GM20000 (cell line): Measurements from ENCODE around the gene C1orf56.

Experiments used
- DNase-seq: peaks from one replicate; pipeline ENCODE4 v3.0.0; 2012; ENCODE audit warnings: low spot score
- TF ChIP-seq, protein P1 (sequence below): IDR thresholded peaks from 2 replicates; pipeline ENCODE4 v1.5.1; 2012; ENCODE audit warnings: mild to moderate bottlenecking, control low read depth; ENCODE audit errors: extremely low read depth, missing control alignments

The C1orf56 gene

DNA sequence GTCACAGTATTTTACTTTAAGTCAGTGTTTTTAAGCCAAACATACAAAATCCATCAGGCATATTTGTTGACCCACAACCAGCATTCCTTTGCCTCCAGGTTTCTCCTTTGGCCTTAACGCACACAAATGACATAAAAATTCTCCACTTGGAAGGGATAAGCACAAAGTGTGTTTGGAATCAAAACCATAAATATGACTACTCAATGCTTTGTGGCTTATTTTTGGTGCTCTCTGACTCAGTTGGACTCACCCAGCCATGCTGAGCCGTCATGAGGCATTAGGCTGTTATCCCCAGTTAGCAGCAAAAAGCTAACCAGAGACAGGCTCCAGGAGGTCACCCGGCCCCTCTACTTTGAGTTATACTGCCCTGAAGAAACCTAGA, 38.4 kb upstream of the C1orf56 start:
- no peak for DNase-seq
- TF ChIP-seq, protein P1, sequence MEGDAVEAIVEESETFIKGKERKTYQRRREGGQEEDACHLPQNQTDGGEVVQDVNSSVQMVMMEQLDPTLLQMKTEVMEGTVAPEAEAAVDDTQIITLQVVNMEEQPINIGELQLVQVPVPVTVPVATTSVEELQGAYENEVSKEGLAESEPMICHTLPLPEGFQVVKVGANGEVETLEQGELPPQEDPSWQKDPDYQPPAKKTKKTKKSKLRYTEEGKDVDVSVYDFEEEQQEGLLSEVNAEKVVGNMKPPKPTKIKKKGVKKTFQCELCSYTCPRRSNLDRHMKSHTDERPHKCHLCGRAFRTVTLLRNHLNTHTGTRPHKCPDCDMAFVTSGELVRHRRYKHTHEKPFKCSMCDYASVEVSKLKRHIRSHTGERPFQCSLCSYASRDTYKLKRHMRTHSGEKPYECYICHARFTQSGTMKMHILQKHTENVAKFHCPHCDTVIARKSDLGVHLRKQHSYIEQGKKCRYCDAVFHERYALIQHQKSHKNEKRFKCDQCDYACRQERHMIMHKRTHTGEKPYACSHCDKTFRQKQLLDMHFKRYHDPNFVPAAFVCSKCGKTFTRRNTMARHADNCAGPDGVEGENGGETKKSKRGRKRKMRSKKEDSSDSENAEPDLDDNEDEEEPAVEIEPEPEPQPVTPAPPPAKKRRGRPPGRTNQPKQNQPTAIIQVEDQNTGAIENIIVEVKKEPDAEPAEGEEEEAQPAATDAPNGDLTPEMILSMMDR, result no peak

DNA sequence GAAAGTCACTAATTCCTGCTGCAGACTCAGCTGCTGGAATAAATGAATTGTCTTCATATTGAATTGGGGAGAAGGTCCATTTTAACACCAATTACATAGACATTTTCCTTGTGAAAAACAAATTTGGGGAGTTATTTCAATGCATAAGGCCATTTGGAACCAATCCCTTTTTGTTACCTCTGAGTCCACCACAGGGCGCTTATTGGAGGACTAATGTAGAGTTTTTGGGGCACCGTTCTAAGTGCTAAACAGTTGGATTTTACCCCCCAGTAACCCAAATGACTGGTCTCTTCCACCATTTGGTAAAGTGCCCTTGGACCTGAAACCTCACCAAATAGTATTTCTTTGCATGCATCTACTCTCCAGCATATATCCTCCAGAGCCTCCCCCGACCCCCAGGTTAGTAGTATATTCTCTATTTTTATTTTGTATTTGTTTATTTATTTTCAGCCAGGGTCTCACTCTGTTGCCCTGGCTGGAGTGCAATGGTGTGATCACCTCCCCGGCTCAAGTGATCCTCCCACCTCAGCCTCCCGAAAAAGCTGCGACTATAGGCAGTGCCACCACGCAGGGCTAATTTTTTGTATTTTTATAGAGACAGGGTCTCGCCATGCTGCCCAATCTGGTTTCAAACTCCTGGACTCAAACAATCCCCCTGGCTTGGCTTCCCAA, 37.7 kb upstream of the C1orf56 start:
- TF ChIP-seq, protein P1, result no peak
- DNase-seq, result no peak

DNA sequence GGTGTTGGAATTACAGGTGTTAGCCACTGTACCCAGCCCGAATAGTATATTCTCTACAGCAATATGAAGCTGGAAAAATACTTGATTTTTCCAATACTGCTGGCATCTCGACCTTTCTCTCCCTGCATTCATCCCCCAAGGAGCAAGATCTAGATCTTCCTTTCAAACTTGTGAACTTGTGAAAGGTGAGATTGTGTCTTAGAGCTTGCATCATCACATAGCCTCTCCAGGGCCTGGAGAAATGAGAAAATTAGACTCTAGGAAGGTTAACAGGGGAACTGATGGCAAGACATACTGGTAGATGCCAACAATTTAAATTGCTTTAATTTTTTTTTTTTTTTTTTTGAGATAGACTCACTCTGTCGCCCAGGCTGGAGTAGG, 37.2 kb upstream of the C1orf56 start:
- DNase-seq, result no peak
- TF ChIP-seq, protein P1, result no peak

DNA sequence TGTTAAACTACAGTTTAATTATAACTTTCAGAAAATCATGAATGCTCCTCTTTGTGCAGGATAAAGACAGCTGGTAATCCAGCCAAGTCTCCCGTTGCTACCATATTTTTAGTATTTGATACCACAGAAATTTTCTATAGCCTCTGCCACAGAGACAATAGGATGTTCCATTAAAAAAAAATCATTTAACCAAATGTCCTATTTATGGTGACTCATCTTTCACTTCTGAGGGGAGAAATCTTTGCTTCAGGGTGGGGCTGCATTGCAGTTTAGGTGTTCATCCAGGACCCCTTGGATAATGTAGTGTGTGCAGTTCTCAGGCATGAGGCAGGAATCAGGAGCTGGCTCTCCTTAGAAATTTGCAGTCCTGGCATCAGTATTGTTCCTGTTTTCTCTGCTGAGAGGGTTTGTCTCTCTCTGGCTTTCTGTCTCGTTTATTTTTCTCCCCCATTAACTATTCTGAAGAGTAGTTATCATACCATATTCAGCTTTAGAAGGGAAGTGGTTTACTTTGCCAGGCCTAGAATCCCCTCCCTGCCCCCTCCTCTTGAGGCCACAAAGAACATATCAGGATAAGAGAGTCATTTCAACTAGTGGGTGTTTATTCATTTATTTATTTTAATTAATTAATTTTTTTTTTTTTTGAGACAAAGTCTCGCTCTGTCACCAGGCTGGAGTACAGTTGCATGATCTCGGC, 36.2 kb upstream of the C1orf56 start:
- no peak for DNase-seq

DNA sequence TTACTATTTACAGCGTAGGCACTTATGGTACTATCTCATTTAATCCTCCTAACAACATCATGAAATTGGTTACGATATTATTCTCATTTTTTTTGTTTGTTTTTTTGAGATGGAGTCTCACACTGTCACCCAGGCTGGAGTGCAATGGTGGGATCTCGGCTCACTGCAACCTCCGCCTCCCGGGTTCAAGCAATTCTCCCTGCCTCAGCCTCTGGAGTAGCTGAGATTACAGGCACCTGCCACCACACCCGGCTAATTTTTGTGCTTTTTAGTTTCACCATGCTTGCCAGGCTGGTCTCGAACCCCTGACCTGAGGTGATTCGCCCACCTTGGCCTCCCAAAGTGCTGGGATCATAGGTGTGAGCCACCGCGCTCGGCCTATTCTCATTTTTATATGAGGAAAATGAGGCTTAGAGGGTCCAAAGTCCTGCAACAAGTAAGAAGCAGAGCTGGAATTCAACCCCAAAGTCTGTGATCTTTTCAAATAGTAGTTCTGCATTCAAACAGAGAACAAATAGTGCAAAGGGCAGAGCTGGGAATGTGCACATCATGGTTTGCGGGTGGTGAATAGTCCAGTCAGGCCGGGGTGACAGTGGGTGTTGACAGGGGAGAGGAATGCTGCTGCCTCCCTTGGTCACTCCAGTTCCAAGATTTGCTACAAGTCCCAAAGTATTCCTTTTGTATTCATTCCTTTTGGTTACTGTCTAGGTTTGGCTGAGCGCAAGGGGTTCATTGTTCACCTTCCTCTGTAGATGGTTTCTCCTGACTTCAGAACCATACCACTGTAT, 34.7 kb upstream of the C1orf56 start:
- DNase-seq, result no peak
- TF ChIP-seq, protein P1, result no peak

More for the DNA sequence above, 36.2 kb upstream of the C1orf56 start:
- TF ChIP-seq, protein P1, result no peak

DNA sequence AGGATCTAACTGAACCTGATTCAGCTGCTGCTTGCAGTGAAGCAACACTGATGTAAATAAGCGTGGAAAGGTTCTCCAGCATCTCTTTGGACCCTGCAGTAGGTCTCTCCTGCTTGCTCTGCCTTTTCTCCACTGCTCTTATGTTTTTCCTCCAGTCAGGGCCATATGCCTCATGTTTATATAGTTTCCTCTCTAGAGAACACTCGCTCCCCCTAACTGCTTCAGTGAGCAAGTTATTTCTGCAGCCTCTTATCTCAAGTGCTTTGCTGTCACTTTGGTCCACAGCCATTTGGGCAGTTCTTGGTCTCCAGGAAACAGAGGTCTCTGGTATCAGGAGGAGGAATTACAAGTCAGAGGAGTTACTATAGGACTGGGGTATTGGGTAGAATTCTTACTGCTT, 34.0 kb upstream of the C1orf56 start:
- TF ChIP-seq, protein P1, result no peak
- DNase-seq, result no peak
